Measurements from ENCODE around the gene SLC2A13. TPM values are rescaled to one million over a fixed set of nuclear protein-coding genes. Genes with fewer than 3 reads are reported as not detected.

SLC2A13 gene
- total RNA-seq, result 101 TPM

DNA sequence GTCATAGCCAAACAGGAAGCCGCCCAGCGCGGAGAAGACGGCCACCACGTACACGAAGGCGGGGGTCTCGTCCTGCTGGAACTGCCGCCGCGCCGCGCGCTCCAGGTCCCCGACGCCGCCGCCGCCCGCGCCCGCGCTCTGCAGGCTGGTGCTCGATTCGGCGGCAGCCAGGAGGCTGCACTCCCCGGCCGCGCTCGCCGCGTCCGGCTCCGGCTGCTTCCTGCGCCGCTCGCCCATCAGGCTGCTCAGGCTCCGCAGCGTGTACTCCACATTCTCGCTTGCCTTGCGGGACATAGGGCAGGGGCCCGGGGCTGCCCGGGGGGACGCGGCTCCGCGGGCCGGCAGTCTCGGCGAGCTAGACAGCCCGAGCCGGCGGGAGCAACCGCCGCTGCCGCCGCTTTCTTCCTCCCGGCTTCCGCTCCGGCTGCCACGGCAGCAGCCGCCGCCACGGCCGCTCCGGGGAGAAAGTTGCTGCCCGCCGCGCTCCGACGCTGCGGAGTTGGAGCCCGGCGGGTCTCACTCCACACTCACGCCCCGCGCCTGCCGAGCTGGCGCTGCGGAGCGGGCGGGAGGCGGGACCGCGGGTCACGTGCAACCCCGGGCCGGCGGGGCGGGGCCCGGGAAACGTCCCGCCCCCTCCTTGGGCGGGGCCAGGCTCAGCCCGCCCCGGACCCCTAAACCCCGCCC, at the start of gene SLC2A13:
Gene SLC2A13 (minus strand): TSS at position 567 of the 687 bp plus-strand sequence. CDS start 273 bp downstream, at position 294.

Small RNAs within 50 kb of the gene (small RNA-seq; reads per million reads assigned to genes)
- gene RF00414 (ENCODE audit: low replicate concordance), result not detected

Other genes starting within 250 kb of the SLC2A13 start
- 11.6 TPM for gene LRRK2, start 118.9 kb upstream of the SLC2A13 start, total RNA-seq

Measured in parietal lobe (tissue), 2 donors.